Mammary epithelial cell (primary cell): ENCODE results near the gene PROS1.

Experiments used
- CTCF ChIP-seq, 2 donors: IDR thresholded peaks in 1 of 2; conservative IDR thresholded peaks in 1 of 2; 2 replicates each; pipeline ENCODE4 v1.5.1; 2011 to 2012; ENCODE audit warnings: inconsistent platforms in 2 of 2, low read length in 2 of 2, mild to moderate bottlenecking in 2 of 2, control low read depth in 1 of 2, low read depth in 1 of 2; ENCODE audit not compliant: insufficient read depth in 1 of 2; ENCODE audit errors: extremely low read depth in 1 of 2
- EZH2 ChIP-seq: IDR thresholded peaks from 2 replicates; pipeline ENCODE4 v1.6.1; 2012; ENCODE audit warnings: low read length, inconsistent platforms, borderline replicate concordance

DNA sequence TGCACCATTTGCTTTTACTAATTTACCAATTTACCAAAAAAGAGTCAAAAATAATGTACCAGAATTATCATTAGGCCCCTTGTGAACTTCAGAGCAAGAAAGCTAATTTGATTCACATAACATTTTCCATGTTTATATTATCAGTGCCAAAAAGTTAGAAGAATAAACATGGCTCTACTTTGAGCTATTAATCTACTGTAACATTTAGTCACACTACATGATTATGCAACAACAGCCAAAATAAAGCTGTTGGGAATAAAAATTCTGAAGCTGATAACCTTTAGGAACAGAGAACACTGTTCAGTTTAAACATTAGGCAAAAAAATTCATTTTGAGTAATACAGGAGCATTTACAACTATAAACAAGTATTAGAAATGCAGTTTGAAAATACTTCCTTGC is 63.6 kb downstream of the PROS1 start:
- TF ChIP-seq CTCF (conservative IDR thresholded peaks at IDR 0.05 in 1 of 2, IDR thresholded peaks at IDR 0.05 in 1 of 2; ENCODE audit: extremely low read depth in 1 of 2, insufficient read depth in 1 of 2, low read depth in 1 of 2, low read length in 2 of 2) (no peak), EZH2 (no peak)
